Karpas-422 (cell line): ENCODE measurements around the gene GRAMD2B. TPM values are rescaled to one million over a fixed set of nuclear protein-coding genes. Genes with fewer than 3 reads are reported as not detected.
"Not testable (repeated sequence)": the region's sequence is repeated elsewhere in the genome, so short reads cannot be mapped to it uniquely, and the experiment has no call there.

Experiments used
- DNase-seq: peaks from one replicate; pipeline ENCODE4 v3.0.0-alpha.2; 2015
- H2AFZ ChIP-seq: fragments of 200-600 bp; sonication (generic); 2 replicates; pipeline ENCODE4 v1.6.1; 2014; ENCODE audit warnings: antibody characterized with exemption, low read length, mixed read lengths
- H3K27ac ChIP-seq: fragments of 200-600 bp; sonication (generic); 2 replicates; pipeline ENCODE4 v1.5.1; 2014; ENCODE audit warnings: mild to moderate bottlenecking, low read length, moderate library complexity
- H3K27me3 ChIP-seq: fragments of 200-600 bp; sonication (generic); 2 replicates; pipeline ENCODE4 v1.6.1; 2014; ENCODE audit warnings: low read length, mixed read lengths
- H3K36me3 ChIP-seq: fragments of 200-600 bp; sonication (generic); 2 replicates; pipeline ENCODE4 v1.6.1; 2014; ENCODE audit warnings: low read length, mixed read lengths; ENCODE audit not compliant: insufficient read depth
- H3K4me1 ChIP-seq: fragments of 200-600 bp; sonication (generic); 2 replicates; pipeline ENCODE4 v1.6.1; 2014; ENCODE audit warnings: mild to moderate bottlenecking, low read length, mixed read lengths
- H3K4me2 ChIP-seq: fragments of 200-600 bp; sonication (generic); 2 replicates; pipeline ENCODE4 v1.6.1; 2014; ENCODE audit warnings: low read length, low read depth, mild to moderate bottlenecking; ENCODE audit not compliant: poor library complexity, severe bottlenecking
- H3K4me3 ChIP-seq: fragments of 200-600 bp; sonication (generic); 2 replicates; pipeline ENCODE4 v1.5.1; 2014; ENCODE audit warnings: mild to moderate bottlenecking, antibody characterized with exemption, low read length, mixed read lengths
- H3K79me2 ChIP-seq: fragments of 200-600 bp; sonication (generic); 2 replicates; pipeline ENCODE4 v1.6.1; 2014; ENCODE audit warnings: mild to moderate bottlenecking, low read length, mixed read lengths
- H3K9ac ChIP-seq: fragments of 200-600 bp; sonication (generic); 2 replicates; pipeline ENCODE4 v1.6.0; 2014; ENCODE audit warnings: low read length
- H3K9me2 ChIP-seq: fragments of 200-600 bp; sonication (generic), shearing (Covaris generic); replicated peaks from 2 replicates; pipeline ENCODE4 v1.6.0; 2014; ENCODE audit warnings: mild to moderate bottlenecking, low read length, moderate library complexity; ENCODE audit not compliant: insufficient read depth
- H3K9me3 ChIP-seq: fragments of 300-700, 200-600 bp; sonication (generic); 2 replicates; pipeline ENCODE4 v1.6.1; 2014; ENCODE audit warnings: low read length, mixed read lengths
- H4K20me1 ChIP-seq: fragments of 200-600 bp; sonication (generic); 2 replicates; pipeline ENCODE4 v1.6.1; 2014; ENCODE audit warnings: mild to moderate bottlenecking, antibody characterized with exemption, low read length, low read depth; ENCODE audit not compliant: insufficient read depth
- total RNA-seq: library from RNA; depleted of rRNA; stranded (reverse); fragments of >200 nt; shearing (Covaris generic); gene quantifications from 2 replicates; pipeline ENCODE4 v1.2.3, GENCODE V29; 2014; ENCODE audit warnings: low replicate concordance

Gene GRAMD2B
- total RNA-seq, 1 experiment from 2014 or later = 4.5 TPM

- H3K27ac ChIP-seq = no peak overlapping the region
- H4K20me1 ChIP-seq = no peaks in the 10 kb centered on the region
- H3K36me3 ChIP-seq = no peaks in the 10 kb centered on the region
- H3K9ac ChIP-seq = no peak overlapping the region
- no peak for DNase-seq
- H3K9me2 ChIP-seq = no peaks in the 10 kb centered on the region
- H3K4me3 ChIP-seq = no peak overlapping the region
- H3K79me2 ChIP-seq = no peaks in the 10 kb centered on the region
- peaks cover 3% of the 10 kb centered on the region; the same call in 1 of the 2 replicates for H3K4me1 ChIP-seq
- H3K9me3 ChIP-seq = no peaks in the 10 kb centered on the region
- no peaks in the 10 kb centered on the region for H3K27me3 ChIP-seq
- H3K4me2 ChIP-seq = no peak overlapping the region
- no peak overlapping the region for H2AFZ ChIP-seq
Observed at GRCh38 chr5:126513703-126514102, 90.5 kb downstream of the GRAMD2B start.

- Histone ChIP-seq H3K9me3 (no peaks in the 10 kb centered on the region), H3K36me3 (no peaks in the 10 kb centered on the region), H3K4me3 (no peak overlapping the region), H3K79me2 (no peaks in the 10 kb centered on the region), H4K20me1 (no peaks in the 10 kb centered on the region), H3K27ac (no peak overlapping the region), H3K9me2 (no peaks in the 10 kb centered on the region), H3K4me2 (no peak overlapping the region), H3K27me3 (no peaks in the 10 kb centered on the region), H3K9ac (no peak overlapping the region), H2AFZ (no peak overlapping the region), H3K4me1 (peaks cover 1% of the 10 kb centered on the region; the same call in 1 of the 2 replicates)
- no peak for DNase-seq
Observed at GRCh38 chr5:126514131-126514557, 90.9 kb downstream of the GRAMD2B start.

DNA sequence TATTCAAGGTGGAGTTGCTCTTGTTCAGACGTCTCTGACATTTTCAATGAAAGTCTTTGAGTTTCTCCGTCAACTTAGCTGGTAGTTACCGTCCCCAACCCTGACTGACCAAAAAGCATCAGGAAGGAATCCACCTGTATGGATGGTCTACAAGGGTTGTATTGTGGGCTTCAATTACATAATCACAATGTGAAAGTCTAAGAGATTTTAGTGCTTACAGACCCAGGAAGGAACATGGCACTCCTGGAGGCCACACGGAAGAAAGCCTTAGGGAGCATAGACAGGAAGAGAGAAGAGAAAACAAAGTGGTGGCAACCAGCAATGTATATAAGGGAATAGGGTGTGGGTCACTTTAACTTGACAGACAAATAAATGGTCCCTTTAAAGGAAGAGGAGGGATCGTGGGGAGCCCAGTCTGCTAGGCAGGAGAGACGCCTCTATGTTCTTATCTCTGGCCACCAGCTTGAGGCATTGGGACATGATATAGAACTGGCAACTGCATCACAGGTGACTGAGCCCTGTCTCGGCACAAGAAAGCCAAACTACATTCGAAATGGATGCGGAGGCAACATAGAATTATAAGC is 91.4 kb downstream of the GRAMD2B start:
- Histone ChIP-seq H3K27ac (no peak overlapping the region), H3K9me3 (no peaks in the 10 kb centered on the region), H3K36me3 (no peaks in the 10 kb centered on the region), H3K4me3 (no peak overlapping the region), H3K4me1 (no peaks in the 10 kb centered on the region), H3K4me2 (no peak overlapping the region), H2AFZ (no peak overlapping the region), H3K9ac (no peak overlapping the region), H3K9me2 (no peaks in the 10 kb centered on the region), H3K79me2 (no peaks in the 10 kb centered on the region), H4K20me1 (no peaks in the 10 kb centered on the region), H3K27me3 (no peaks in the 10 kb centered on the region)
- no peak for DNase-seq

- Histone ChIP-seq H2AFZ (no peak overlapping the region), H3K4me3 (no peak overlapping the region), H3K79me2 (no peaks in the 10 kb centered on the region), H3K27me3 (no peaks in the 10 kb centered on the region), H3K27ac (no peak overlapping the region), H3K36me3 (no peaks in the 10 kb centered on the region), H3K4me1 (no peaks in the 10 kb centered on the region), H3K9me3 (no peaks in the 10 kb centered on the region), H3K9me2 (no peaks in the 10 kb centered on the region), H3K4me2 (no peak overlapping the region), H3K9ac (no peak overlapping the region), H4K20me1 (no peaks in the 10 kb centered on the region)
- no peak for DNase-seq
Observed at GRCh38 chr5:126515337-126515736, 92.1 kb downstream of the GRAMD2B start.

DNA sequence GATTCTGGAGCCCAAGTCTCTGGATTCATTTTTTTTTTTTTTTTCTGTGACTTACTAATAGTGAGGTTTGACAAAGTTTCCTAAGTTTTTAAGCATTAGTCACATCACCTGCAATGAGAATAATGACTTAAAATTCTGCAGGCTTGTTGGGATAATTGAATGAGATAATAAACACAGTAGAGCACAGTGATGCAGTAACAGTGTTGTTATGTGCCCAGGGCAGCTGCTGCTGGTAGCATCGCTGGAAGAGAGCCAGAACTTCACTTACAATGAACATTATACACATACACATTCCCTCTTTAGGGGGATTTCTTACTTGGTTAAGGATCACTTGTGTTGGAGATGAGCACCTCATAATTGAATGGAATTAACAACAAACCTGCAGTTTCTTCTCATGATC is 92.9 kb downstream of the GRAMD2B start:
- H3K9me2 ChIP-seq = no peaks in the 10 kb centered on the region
- H3K27me3 ChIP-seq = no peaks in the 10 kb centered on the region
- H3K9me3 ChIP-seq = no peaks in the 10 kb centered on the region
- no peaks in the 10 kb centered on the region for H3K79me2 ChIP-seq
- no peak overlapping the region for H3K4me2 ChIP-seq
- no peaks in the 10 kb centered on the region for H3K4me1 ChIP-seq
- no peak for DNase-seq
- H3K4me3 ChIP-seq = no peak overlapping the region
- no peak overlapping the region for H2AFZ ChIP-seq
- H4K20me1 ChIP-seq = no peaks in the 10 kb centered on the region
- no peak overlapping the region for H3K27ac ChIP-seq
- no peak overlapping the region for H3K9ac ChIP-seq
- H3K36me3 ChIP-seq = no peaks in the 10 kb centered on the region

- no peak overlapping the region for H3K4me3 ChIP-seq
- DNase-seq = no peak
- H3K4me1 ChIP-seq = no peaks in the 10 kb centered on the region
Observed at GRCh38 chr5:126516852-126517251, 93.6 kb downstream of the GRAMD2B start.

DNA sequence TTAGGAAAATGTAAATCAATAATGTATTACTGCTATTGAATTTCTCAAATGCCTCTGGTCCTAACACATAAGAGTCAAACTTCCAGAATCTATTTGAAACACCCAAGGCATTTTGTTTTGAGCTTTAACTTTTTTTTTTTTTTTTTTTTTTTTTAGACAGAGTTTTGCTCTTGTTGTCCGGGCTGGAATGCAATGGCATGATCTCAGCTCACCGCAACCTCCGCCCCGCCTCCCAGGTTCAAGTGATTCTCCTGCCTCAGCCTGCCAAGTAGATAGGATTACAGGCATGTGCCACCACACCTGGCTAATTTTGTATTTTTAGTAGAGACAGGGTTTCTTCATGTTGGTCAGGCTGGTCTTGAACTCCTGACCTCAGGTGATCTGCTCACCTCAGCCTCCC is 96.0 kb downstream of the GRAMD2B start:
- not testable (repeated sequence) for H3K9me2 ChIP-seq, H2AFZ ChIP-seq, H3K4me2 ChIP-seq, DNase-seq, H3K4me3 ChIP-seq, H3K9me3 ChIP-seq, H4K20me1 ChIP-seq, H3K4me1 ChIP-seq, H3K27me3 ChIP-seq, H3K27ac ChIP-seq, H3K9ac ChIP-seq, H3K36me3 ChIP-seq, H3K79me2 ChIP-seq

More at GRCh38 chr5:126516852-126517251, 93.6 kb downstream of the GRAMD2B start:
- Histone ChIP-seq H2AFZ (no peak overlapping the region), H3K9ac (no peak overlapping the region), H3K9me3 (no peaks in the 10 kb centered on the region), H4K20me1 (no peaks in the 10 kb centered on the region), H3K27me3 (no peaks in the 10 kb centered on the region), H3K4me2 (no peak overlapping the region), H3K9me2 (no peaks in the 10 kb centered on the region), H3K36me3 (no peaks in the 10 kb centered on the region), H3K27ac (no peak overlapping the region), H3K79me2 (no peaks in the 10 kb centered on the region)

DNA sequence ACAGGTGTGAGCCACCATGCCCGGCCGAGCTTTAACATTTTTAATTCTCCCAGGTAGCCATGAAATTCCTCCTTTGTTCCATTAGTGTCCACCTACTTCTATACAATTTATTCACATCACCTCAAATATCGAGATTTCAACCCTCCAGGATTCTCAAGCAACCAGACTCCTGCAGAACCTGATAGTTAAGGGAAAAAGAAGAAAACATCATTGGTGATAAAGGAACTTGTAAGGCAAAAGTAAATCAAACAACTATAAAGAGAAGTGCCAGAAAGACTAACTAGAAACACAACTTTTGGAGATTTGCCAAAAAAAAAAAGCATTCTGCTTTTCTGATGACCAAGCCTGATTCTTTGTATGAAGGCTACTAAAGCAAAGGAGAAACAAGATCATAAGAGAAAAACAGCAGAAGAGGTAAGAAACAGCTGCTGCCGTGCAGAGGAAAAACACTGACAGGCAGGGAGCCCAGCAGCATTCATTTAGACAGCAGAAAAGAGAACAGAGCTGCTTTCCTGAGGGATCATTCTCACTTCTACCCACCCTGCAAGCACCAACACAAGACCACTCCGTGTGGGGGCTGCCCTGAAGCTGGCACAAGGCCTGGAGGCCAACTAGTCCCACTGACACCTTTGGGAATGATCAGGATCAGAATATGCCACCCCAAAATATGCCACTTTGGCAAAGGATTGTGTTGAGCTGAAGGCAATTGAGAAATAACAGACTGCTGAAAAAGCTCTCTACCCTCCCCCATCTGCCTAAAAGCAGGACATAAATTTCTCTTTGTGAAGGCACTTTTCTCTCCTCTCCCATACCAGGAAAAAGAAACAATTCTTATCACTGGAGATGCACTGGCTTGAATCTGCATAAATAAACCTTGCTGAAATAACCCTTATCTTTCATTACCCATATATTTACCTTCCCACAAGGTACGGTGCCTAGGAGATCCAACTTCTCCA is 96.7 kb downstream of the GRAMD2B start:
- Histone ChIP-seq H2AFZ (no peak overlapping the region), H3K9me2 (no peaks in the 10 kb centered on the region), H3K9me3 (no peaks in the 10 kb centered on the region), H3K4me3 (no peak overlapping the region), H3K4me2 (no peak overlapping the region), H3K79me2 (no peaks in the 10 kb centered on the region), H3K4me1 (no peaks in the 10 kb centered on the region), H3K9ac (no peak overlapping the region), H3K36me3 (no peaks in the 10 kb centered on the region), H3K27ac (no peak overlapping the region), H4K20me1 (no peaks in the 10 kb centered on the region), H3K27me3 (no peaks in the 10 kb centered on the region)
- DNase-seq = no peak
